Dedifferentiated amniotic fluid mesenchymal stem cell (primary cell): ENCODE data around the gene ZNF148.

ENCODE experiments used
- DNase-seq: peaks from one replicate; pipeline ENCODE4 v3.0.0-alpha.2; 2016; ENCODE audit errors: extremely low spot score

The ZNF148 gene

GRCh38 chr3:125191256-125191655 lies 183.9 kb downstream of the ZNF148 start:
- no peak for DNase-seq

- DNase-seq = no peak
These were observed 184.3 kb downstream of the ZNF148 start for GRCh38 chr3:125190786-125191185.

GRCh38 chr3:125189378-125190165 lies 185.6 kb downstream of the ZNF148 start:
- DNase-seq = no peak

DNA sequence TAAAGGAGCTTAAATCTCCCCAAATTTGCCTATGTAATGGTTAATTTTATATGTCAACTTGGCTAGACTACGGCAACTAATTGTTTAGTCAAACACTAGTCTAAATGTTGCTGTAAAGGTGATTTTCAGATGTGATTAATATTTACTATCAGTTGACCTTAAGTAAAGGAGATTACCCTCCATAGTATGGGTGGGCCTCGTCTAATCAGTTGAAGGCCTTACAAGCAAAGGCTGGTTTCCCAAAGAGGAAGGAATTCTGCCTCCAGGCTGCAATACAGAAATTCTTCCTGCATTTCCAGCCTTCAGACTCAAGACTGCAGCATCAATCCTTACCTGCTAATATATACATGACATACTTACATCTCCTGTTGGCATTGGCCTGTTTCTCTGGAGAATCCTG lies 186.2 kb downstream of the ZNF148 start:
- no peak for DNase-seq

- DNase-seq = no peak
These were observed 187.6 kb downstream of the ZNF148 start for GRCh38 chr3:125187599-125187910.

- DNase-seq = no peak
These were observed 188.1 kb downstream of the ZNF148 start for GRCh38 chr3:125186800-125187598.

DNA sequence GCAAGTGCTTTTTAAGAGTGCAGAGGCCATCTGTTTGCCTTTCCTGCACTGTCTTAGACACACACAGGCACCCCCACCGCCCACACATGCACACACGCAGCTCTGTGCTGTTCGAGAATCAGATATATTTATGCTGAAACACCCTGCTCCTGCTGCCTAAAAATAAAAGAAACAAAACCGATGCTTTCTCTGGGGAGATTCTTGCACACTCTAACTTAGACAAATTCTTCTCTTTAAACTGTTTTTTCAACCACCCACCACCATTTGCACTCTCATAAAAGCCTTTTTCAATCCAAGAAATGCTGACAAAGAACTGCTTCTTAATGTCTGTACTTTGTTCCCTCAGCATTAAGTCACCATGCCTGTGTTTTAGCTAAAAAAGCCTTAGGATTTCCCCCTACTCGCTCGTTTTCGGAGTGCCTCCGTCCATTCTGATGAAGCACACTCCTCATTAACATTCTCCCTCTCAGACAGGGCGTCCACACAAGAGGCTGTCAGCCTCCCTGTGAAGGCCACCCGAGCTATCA lies 188.8 kb downstream of the ZNF148 start:
- DNase-seq = peak; percentile 19

GRCh38 chr3:125185805-125186204 lies 189.3 kb downstream of the ZNF148 start:
- DNase-seq = no peak

GRCh38 chr3:125179884-125180240 lies 195.3 kb downstream of the ZNF148 start:
- DNase-seq = no peak

DNA sequence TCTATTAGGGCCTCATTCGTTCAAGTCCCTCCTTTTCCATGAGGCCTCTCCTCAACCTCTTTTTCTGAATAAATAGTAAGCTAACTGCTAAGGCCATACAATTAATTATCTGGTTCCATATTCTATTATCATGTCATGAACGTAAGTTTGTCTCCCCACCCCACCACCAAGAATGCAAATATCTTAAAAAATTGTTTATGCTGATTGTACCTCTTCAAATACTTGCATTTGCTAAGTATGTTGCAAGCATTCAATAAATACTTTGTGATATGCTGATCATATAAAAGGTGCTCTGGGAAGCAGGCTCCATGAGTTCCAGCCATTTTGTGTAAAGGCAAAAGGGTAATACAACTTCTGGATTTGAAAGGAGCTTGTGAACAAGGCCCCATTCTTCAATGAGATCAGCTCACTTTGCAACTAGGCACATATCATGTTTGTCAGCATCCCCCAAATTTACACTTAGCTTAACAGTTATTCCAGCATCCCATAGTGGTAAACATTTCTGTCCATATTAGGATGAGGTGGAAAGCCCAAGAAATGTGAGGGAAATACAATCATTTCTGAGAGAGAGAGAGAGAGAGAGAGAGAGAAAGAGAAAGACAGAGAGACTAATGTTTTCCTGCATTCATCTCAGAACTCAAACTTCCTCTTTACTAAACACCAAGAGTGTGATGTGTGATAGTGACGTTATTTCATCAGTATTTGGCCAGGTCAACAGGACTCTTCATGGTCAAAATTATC lies 195.8 kb downstream of the ZNF148 start:
- no peak for DNase-seq

GRCh38 chr3:125177746-125178145 lies 197.4 kb downstream of the ZNF148 start:
- no peak for DNase-seq
